ENCODE measurements around the gene NDUFS2. TPM values are rescaled to one million over a fixed set of nuclear protein-coding genes. Genes with fewer than 3 reads are reported as not detected.

The NDUFS2 gene
- total and polyA plus RNA-seq, 9 of the 15 experiments (the other 6 are each of a cell fraction or from before 2014, with no cell fraction given): 70.0 to 176 (median 141) TPM

GRCh38 chr1:161235957-161236775 is 34.0 kb downstream of the NDUFS2 start (continued):
- TF ChIP-seq ZNF277 (CRISPR knock-in tag; IDR thresholded peaks at IDR 0.05; ENCODE audit: borderline replicate concordance) (no peak), RFX1 (IDR thresholded peaks at IDR 0.05) (peak; percentile 60; the same call in 1 of the 2 replicates), FUS (optimal IDR thresholded peaks at IDR 0.05; ENCODE audit: low read depth, low read length) (no peak), POU5F1 (IDR thresholded peaks at IDR 0.05; ENCODE audit: borderline replicate concordance, low read depth, low read length, partially characterized antibody) (no peak), PPARD (CRISPR knock-in tag; IDR thresholded peaks at IDR 0.05) (no peak), SRSF1 (IDR thresholded peaks at IDR 0.05; ENCODE audit: low read depth, low read length) (no peak), ZC3H11A (IDR thresholded peaks at IDR 0.05; ENCODE audit: low read depth, low read length) (no peak), MECOM (CRISPR knock-in tag; IDR thresholded peaks at IDR 0.05) (no peak), CHD1 (IDR thresholded peaks at IDR 0.05; ENCODE audit: low read length) (no peak), POLR3A (IDR thresholded peaks at IDR 0.05; ENCODE audit: borderline replicate concordance, extremely low read depth, insufficient read depth, insufficient read length) (no peak), PML (IDR thresholded peaks at IDR 0.05; ENCODE audit: low read length) (no peak), CCNT2 (IDR thresholded peaks at IDR 0.05; ENCODE audit: borderline replicate concordance, extremely low read depth, insufficient read length, low read depth, low read length) (no peak), ATF7 (IDR thresholded peaks at IDR 0.05) (peak; percentile 65), POLR2AphosphoS5 (IDR thresholded peaks at IDR 0.05; ENCODE audit: control insufficient read depth, insufficient read depth, low read depth, low read length) (no peak), RBFOX2 (IDR thresholded peaks at IDR 0.05; ENCODE audit: low read depth, low read length) (no peak), ZNF57 (CRISPR knock-in tag; IDR thresholded peaks at IDR 0.05) (no peak), CBFA2T3 (IDR thresholded peaks at IDR 0.05) (no peak), ARNT (IDR thresholded peaks at IDR 0.05) (no peak), USF2 (CRISPR knock-in tag; IDR thresholded peaks at IDR 0.05) (peak; percentile 38; the same call in 1 of the 2 replicates), DIDO1 (tag; IDR thresholded peaks at IDR 0.05; ENCODE audit: low read depth) (no peak)
- TF ChIP-seq, protein P1, sequence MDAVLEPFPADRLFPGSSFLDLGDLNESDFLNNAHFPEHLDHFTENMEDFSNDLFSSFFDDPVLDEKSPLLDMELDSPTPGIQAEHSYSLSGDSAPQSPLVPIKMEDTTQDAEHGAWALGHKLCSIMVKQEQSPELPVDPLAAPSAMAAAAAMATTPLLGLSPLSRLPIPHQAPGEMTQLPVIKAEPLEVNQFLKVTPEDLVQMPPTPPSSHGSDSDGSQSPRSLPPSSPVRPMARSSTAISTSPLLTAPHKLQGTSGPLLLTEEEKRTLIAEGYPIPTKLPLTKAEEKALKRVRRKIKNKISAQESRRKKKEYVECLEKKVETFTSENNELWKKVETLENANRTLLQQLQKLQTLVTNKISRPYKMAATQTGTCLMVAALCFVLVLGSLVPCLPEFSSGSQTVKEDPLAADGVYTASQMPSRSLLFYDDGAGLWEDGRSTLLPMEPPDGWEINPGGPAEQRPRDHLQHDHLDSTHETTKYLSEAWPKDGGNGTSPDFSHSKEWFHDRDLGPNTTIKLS (IDR thresholded peaks at IDR 0.05; ENCODE audit: borderline replicate concordance, low read depth): no peak
- TF ChIP-seq, protein P2, sequence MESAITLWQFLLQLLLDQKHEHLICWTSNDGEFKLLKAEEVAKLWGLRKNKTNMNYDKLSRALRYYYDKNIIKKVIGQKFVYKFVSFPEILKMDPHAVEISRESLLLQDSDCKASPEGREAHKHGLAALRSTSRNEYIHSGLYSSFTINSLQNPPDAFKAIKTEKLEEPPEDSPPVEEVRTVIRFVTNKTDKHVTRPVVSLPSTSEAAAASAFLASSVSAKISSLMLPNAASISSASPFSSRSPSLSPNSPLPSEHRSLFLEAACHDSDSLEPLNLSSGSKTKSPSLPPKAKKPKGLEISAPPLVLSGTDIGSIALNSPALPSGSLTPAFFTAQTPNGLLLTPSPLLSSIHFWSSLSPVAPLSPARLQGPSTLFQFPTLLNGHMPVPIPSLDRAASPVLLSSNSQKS (CRISPR knock-in tag; IDR thresholded peaks at IDR 0.05): no peak
